GM10248 (cell line): Measurements from ENCODE around the gene TM4SF20.
"Not testable (repeated sequence)": the region's sequence is repeated elsewhere in the genome, so short reads cannot be mapped to it uniquely, and the experiment has no call there.

Source experiments
- CTCF ChIA-PET: fragments of 300-600 bp; sonication (Branson Sonifier 250); formaldehyde crosslinking; extraction: SDS; loops from one replicate; lab custom pipeline; 2021; ENCODE audit warnings: antibody characterized with exemption; lab: Yijun Ruan, JAX
- POLR2A ChIA-PET: fragments of 350-650 bp; sonication (Branson Sonifier 250); formaldehyde crosslinking; extraction: SDS; loops from one replicate; lab custom pipeline; 2020; ENCODE audit warnings: antibody characterized with exemption; lab: Yijun Ruan, JAX
- DNase-seq: peaks from one replicate; pipeline ENCODE4 v3.0.0; 2012; ENCODE audit errors: extremely low spot score
- TF ChIP-seq, protein P1 (sequence below): IDR thresholded peaks from 2 replicates; pipeline ENCODE4 v1.5.1; 2012; ENCODE audit warnings: mild to moderate bottlenecking, low read depth; ENCODE audit errors: extremely low read depth, missing control alignments, control extremely low read depth

TM4SF20 gene

DNA sequence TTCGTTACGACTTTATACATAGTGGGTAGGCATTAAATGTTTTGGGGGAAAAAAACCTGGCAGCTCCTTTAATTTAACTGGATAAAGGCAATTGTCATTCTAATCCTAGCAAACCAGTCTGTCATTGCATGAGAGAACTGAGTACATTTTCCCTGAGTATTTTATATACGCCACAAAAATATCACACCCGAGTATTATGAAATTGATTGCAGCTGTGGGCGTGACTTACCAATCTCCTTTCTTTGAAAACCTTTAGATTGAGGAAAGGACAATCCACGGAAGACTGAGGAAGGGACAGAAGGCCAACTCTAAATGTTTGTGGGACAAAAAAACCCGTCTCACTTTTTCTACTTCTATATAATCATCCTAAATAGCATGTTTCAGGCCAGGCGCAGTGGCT lies 9.0 kb downstream of the TM4SF20 start:
- POLR2A ChIA-PET: no interaction called here
- TF ChIP-seq, protein P1, sequence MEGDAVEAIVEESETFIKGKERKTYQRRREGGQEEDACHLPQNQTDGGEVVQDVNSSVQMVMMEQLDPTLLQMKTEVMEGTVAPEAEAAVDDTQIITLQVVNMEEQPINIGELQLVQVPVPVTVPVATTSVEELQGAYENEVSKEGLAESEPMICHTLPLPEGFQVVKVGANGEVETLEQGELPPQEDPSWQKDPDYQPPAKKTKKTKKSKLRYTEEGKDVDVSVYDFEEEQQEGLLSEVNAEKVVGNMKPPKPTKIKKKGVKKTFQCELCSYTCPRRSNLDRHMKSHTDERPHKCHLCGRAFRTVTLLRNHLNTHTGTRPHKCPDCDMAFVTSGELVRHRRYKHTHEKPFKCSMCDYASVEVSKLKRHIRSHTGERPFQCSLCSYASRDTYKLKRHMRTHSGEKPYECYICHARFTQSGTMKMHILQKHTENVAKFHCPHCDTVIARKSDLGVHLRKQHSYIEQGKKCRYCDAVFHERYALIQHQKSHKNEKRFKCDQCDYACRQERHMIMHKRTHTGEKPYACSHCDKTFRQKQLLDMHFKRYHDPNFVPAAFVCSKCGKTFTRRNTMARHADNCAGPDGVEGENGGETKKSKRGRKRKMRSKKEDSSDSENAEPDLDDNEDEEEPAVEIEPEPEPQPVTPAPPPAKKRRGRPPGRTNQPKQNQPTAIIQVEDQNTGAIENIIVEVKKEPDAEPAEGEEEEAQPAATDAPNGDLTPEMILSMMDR: no peak
- CTCF ChIA-PET: no interaction called here
- no peak for DNase-seq

GRCh38 chr2:227368574-227368973 lies 10.5 kb downstream of the TM4SF20 start:
- ChIA-PET CTCF (no interaction called here), POLR2A (no interaction called here)
- TF ChIP-seq, protein P1: no peak
- DNase-seq: no peak

GRCh38 chr2:227367427-227367795 lies 11.7 kb downstream of the TM4SF20 start:
- no peak for DNase-seq
- ChIA-PET POLR2A (no interaction called here), CTCF (no interaction called here)
- TF ChIP-seq, protein P1: no peak

DNA sequence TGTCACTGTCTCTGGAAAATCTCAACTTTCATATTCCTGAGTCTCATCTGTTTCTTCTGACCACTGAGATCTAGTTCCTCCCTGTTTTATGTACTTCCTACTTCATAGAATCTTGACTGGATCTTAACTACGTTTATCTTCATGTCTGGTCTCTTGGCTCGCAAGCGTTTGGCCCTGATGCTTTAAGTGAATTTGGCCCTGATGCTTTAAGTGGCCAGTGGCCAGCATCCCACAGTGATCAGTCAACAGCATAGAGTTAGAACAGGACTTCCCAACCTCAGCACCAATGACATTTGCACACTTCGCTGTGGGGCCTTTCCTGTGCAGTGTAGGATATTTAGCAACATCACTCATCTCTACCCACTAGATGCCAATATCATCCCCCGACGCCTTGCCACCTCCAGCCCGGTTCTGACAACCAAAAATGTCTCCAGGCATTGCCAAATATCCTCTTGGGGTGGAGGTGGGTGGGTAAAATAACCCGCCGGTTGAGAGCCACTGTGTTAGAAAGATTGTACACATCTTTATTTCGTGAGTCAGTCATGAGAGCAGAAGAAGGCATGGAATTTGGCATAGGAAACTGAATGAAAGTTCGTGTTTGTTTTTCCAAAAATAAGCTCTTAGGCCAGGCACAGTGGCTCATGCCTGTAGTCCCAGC lies 12.2 kb downstream of the TM4SF20 start:
- POLR2A ChIA-PET: no interaction called here
- TF ChIP-seq, protein P1: no peak
- CTCF ChIA-PET: no interaction called here
- DNase-seq: no peak

GRCh38 chr2:227365833-227366232 lies 13.3 kb downstream of the TM4SF20 start:
- no peak for DNase-seq
- POLR2A ChIA-PET: no interaction called here
- TF ChIP-seq, protein P1: no peak
- CTCF ChIA-PET: no interaction called here

DNA sequence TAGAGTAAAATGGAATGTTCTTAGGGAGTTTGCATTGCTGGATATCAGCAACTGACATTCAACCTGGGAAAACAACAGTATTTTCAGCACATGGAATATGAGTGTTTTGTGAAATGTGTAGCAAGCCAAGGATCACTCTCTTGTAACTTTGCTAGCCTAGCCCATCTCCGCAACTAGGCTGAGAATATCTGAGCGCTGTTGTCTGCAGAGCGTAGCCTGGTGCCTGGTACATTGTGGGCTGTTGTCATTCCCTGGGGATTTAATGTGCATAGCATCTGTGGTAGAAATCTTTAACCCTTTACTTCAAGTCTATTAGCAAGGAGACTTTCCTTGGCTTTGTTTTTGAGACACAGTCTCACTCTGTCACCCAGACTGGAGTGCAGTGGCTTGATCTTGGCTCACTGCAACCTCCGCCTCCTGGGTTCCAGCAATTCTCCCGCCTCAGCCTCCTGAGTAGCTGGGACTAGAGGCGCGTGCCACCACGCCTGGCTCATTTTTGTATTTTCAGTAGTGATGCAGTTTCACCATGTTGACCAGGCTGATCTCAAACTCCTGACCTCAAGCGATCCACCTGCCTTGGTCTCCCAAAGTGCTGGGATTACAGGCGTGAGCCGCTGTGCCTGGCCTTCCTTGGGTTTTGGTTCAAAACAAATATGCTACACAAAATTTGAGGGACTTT lies 14.4 kb downstream of the TM4SF20 start:
- POLR2A ChIA-PET, CTCF ChIA-PET, DNase-seq: not testable (repeated sequence)

DNA sequence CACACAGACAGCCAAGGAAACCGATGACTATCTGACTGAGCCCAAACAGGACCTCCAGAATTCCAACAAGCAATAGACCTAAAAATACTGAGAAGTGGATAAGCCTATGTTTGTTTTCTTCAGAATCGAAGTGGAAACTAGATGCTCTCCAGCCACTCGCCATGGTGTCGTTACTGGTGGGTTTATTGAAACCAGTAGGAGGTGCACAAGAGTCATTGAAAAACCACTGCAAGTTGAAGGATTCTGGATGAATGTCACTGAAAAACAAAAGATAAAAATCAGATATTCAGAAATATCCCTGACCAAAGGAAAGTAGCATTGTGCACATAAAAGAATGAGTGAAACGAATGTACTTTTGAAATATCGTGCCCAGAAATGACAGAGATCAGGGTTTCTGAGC lies 15.3 kb downstream of the TM4SF20 start:
- no peak for DNase-seq
- CTCF ChIA-PET: no interaction called here
- POLR2A ChIA-PET: no interaction called here
- TF ChIP-seq, protein P1: no peak
